ENCODE measurements around the gene DDAH2.

- TF ChIP-seq PATZ1 (CRISPR knock-in tag; IDR thresholded peaks at IDR 0.05; ENCODE audit: borderline replicate concordance) (no peak), ZFP3 (CRISPR knock-in tag; IDR thresholded peaks at IDR 0.05) (no peak), CSDC2 (CRISPR knock-in tag; IDR thresholded peaks at IDR 0.05) (no peak), PPARA (CRISPR knock-in tag; IDR thresholded peaks at IDR 0.05; ENCODE audit: borderline replicate concordance) (no peak), ZNF8 (CRISPR knock-in tag; IDR thresholded peaks at IDR 0.05) (no peak), TCF4 (CRISPR knock-in tag; IDR thresholded peaks at IDR 0.05; ENCODE audit: borderline replicate concordance) (no peak), CREB5 (CRISPR knock-in tag; IDR thresholded peaks at IDR 0.05; ENCODE audit: low read depth) (no peak)
- TF ChIP-seq, protein P1, sequence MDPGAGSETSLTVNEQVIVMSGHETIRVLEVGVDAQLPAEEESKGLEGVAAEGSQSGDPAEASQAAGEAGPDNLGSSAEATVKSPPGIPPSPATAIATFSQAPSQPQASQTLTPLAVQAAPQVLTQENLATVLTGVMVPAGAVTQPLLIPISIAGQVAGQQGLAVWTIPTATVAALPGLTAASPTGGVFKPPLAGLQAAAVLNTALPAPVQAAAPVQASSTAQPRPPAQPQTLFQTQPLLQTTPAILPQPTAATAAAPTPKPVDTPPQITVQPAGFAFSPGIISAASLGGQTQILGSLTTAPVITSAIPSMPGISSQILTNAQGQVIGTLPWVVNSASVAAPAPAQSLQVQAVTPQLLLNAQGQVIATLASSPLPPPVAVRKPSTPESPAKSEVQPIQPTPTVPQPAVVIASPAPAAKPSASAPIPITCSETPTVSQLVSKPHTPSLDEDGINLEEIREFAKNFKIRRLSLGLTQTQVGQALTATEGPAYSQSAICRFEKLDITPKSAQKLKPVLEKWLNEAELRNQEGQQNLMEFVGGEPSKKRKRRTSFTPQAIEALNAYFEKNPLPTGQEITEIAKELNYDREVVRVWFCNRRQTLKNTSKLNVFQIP (CRISPR knock-in tag; IDR thresholded peaks at IDR 0.05; ENCODE audit: borderline replicate concordance, low read depth): no peak
Measured at GRCh38 chr6:31749301-31750036, 20.4 kb upstream of the DDAH2 start.
